HEK293 (cell line): ENCODE results near the gene RTP5.

Experiments
- HOXD13 ChIP-seq: sonication (generic); formaldehyde crosslinking; IDR thresholded peaks from 2 replicates; pipeline ENCODE4 v1.8.0; 2022; ENCODE audit warnings: missing genetic modification reagents, borderline replicate concordance
- TCF7L2 ChIP-seq: IDR thresholded peaks from 2 replicates; pipeline ENCODE4 v1.6.1; 2011; ENCODE audit warnings: low read depth, mild to moderate bottlenecking, inconsistent platforms, low read length, moderate library complexity, borderline replicate concordance
- ZBTB17 ChIP-seq: fragments of 450-650 bp; formaldehyde crosslinking; IDR thresholded peaks from 2 replicates; pipeline ENCODE4 v1.5.1; 2016; ENCODE audit warnings: missing biosample characterization, missing genetic modification characterization
- ZFP3 ChIP-seq: fragments of 450-650 bp; formaldehyde crosslinking; IDR thresholded peaks from 2 replicates; pipeline ENCODE4 v1.5.1; 2016; ENCODE audit warnings: low read depth, missing biosample characterization, missing genetic modification characterization
- ZIC2 ChIP-seq: fragments of 450-650 bp; formaldehyde crosslinking; IDR thresholded peaks from 2 replicates; pipeline ENCODE4 v1.5.1; 2016; ENCODE audit warnings: missing biosample characterization, missing genetic modification characterization
- ZNF132 ChIP-seq: fragments of 450-650 bp; formaldehyde crosslinking; IDR thresholded peaks from 2 replicates; pipeline ENCODE4 v1.5.1; 2017; ENCODE audit warnings: missing biosample characterization, missing genetic modification characterization, borderline replicate concordance
- ZNF138 ChIP-seq: fragments of 450-650 bp; formaldehyde crosslinking; IDR thresholded peaks from 2 replicates; pipeline ENCODE4 v1.5.1; 2016; ENCODE audit warnings: missing biosample characterization, missing genetic modification characterization, borderline replicate concordance
- ZNF146 ChIP-seq: fragments of 450-650 bp; formaldehyde crosslinking; IDR thresholded peaks from 2 replicates; pipeline ENCODE4 v1.5.1; 2016; ENCODE audit warnings: missing biosample characterization, missing genetic modification characterization
- ZNF155 ChIP-seq: fragments of 450-650 bp; formaldehyde crosslinking; IDR thresholded peaks from 2 replicates; pipeline ENCODE4 v1.5.1; 2016; ENCODE audit warnings: missing biosample characterization, missing genetic modification characterization
- ZNF174 ChIP-seq: fragments of 450-650 bp; formaldehyde crosslinking; IDR thresholded peaks from 2 replicates; pipeline ENCODE4 v1.5.0; 2017; ENCODE audit warnings: missing biosample characterization, mild to moderate bottlenecking, missing genetic modification characterization
- ZNF184 ChIP-seq: fragments of 450-650 bp; IDR thresholded peaks from 2 replicates; pipeline ENCODE4 v1.5.1; 2018; ENCODE audit warnings: missing biosample characterization, mild to moderate bottlenecking, missing genetic modification characterization
- ZNF2 ChIP-seq: fragments of 450-650 bp; formaldehyde crosslinking; IDR thresholded peaks from 2 replicates; pipeline ENCODE4 v1.5.1; 2016; ENCODE audit warnings: missing biosample characterization, missing genetic modification characterization
- ZNF223 ChIP-seq: fragments of 450-650 bp; formaldehyde crosslinking; IDR thresholded peaks from 2 replicates; pipeline ENCODE4 v1.5.1; 2016; ENCODE audit warnings: missing biosample characterization, missing genetic modification characterization
- ZNF24 ChIP-seq: fragments of 450-650 bp; formaldehyde crosslinking; IDR thresholded peaks from 2 replicates; pipeline ENCODE4 v1.5.1; 2016; ENCODE audit warnings: missing biosample characterization, missing genetic modification characterization
- ZNF354C ChIP-seq: fragments of 450-650 bp; formaldehyde crosslinking; IDR thresholded peaks from 2 replicates; pipeline ENCODE4 v1.5.1; 2016; ENCODE audit warnings: missing biosample characterization, missing genetic modification characterization, low read depth, borderline replicate concordance
- ZNF366 ChIP-seq: fragments of 450-650 bp; formaldehyde crosslinking; conservative IDR thresholded peaks from 2 replicates; pipeline ENCODE4 v1.5.1; 2016; ENCODE audit warnings: missing biosample characterization, missing genetic modification characterization
- ZNF391 ChIP-seq: fragments of 450-650 bp; formaldehyde crosslinking; IDR thresholded peaks from 2 replicates; pipeline ENCODE4 v1.5.1; 2016; ENCODE audit warnings: low read depth, missing biosample characterization, missing genetic modification characterization, borderline replicate concordance
- ZNF510 ChIP-seq: fragments of 450-650 bp; formaldehyde crosslinking; IDR thresholded peaks from 2 replicates; pipeline ENCODE4 v1.5.1; 2018; ENCODE audit warnings: mild to moderate bottlenecking, missing genetic modification characterization, missing biosample characterization; ENCODE audit not compliant: insufficient replicate concordance
- ZNF529 ChIP-seq: fragments of 450-650 bp; formaldehyde crosslinking; IDR thresholded peaks from 2 replicates; pipeline ENCODE4 v1.5.1; 2017; ENCODE audit warnings: missing genetic modification characterization, missing biosample characterization; ENCODE audit not compliant: insufficient replicate concordance
- ZNF544 ChIP-seq: fragments of 450-650 bp; formaldehyde crosslinking; IDR thresholded peaks from 2 replicates; pipeline ENCODE4 v1.5.0; 2017; ENCODE audit warnings: missing biosample characterization, missing genetic modification characterization
- ZNF549 ChIP-seq: fragments of 450-650 bp; IDR thresholded peaks from 2 replicates; pipeline ENCODE4 v1.5.1; 2018; ENCODE audit warnings: missing biosample characterization, missing genetic modification characterization, mild to moderate bottlenecking, inconsistent platforms, moderate library complexity
- ZNF558 ChIP-seq: fragments of 450-650 bp; formaldehyde crosslinking; IDR thresholded peaks from 2 replicates; pipeline ENCODE4 v1.5.1; 2016; ENCODE audit warnings: missing biosample characterization, missing genetic modification characterization
- ZNF561 ChIP-seq: fragments of 450-650 bp; IDR thresholded peaks from 2 replicates; pipeline ENCODE4 v1.5.1; 2018; ENCODE audit warnings: missing biosample characterization, missing genetic modification characterization, borderline replicate concordance
- ZNF596 ChIP-seq: fragments of 450-650 bp; IDR thresholded peaks from 2 replicates; pipeline ENCODE4 v1.5.0; 2018; ENCODE audit warnings: missing biosample characterization, mild to moderate bottlenecking, missing genetic modification characterization, moderate library complexity
- ZNF624 ChIP-seq: fragments of 450-650 bp; formaldehyde crosslinking; IDR thresholded peaks from 2 replicates; pipeline ENCODE4 v1.5.1; 2017; ENCODE audit warnings: missing biosample characterization, missing genetic modification characterization
- ZNF664 ChIP-seq: fragments of 450-650 bp; formaldehyde crosslinking; IDR thresholded peaks from 2 replicates; pipeline ENCODE4 v1.5.1; 2016; ENCODE audit warnings: missing biosample characterization, missing genetic modification characterization
- ZNF670 ChIP-seq: fragments of 450-650 bp; formaldehyde crosslinking; IDR thresholded peaks from 2 replicates; pipeline ENCODE4 v1.5.1; 2016; ENCODE audit warnings: missing biosample characterization, missing genetic modification characterization, low read depth
- ZNF785 ChIP-seq: fragments of 450-650 bp; formaldehyde crosslinking; IDR thresholded peaks from 2 replicates; pipeline ENCODE4 v1.5.1; 2016; ENCODE audit warnings: missing biosample characterization, missing genetic modification characterization
- ZNF792 ChIP-seq: fragments of 450-650 bp; formaldehyde crosslinking; IDR thresholded peaks from 2 replicates; pipeline ENCODE4 v1.5.1; 2016; ENCODE audit warnings: missing biosample characterization, missing genetic modification characterization
- ZNF837 ChIP-seq: fragments of 450-650 bp; formaldehyde crosslinking; IDR thresholded peaks from 2 replicates; pipeline ENCODE4 v1.5.1; 2016; ENCODE audit warnings: missing biosample characterization, missing genetic modification characterization
- TF ChIP-seq, protein P1 (sequence below): fragments of 450-650 bp; formaldehyde crosslinking; IDR thresholded peaks from 2 replicates; pipeline ENCODE4 v1.5.1; 2016; ENCODE audit warnings: missing biosample characterization, missing genetic modification characterization
- TF ChIP-seq, protein P2 (sequence below): fragments of 450-650 bp; formaldehyde crosslinking; IDR thresholded peaks from 2 replicates; pipeline ENCODE4 v1.5.1; 2016; ENCODE audit warnings: missing biosample characterization, missing genetic modification characterization
- TF ChIP-seq, protein P3 (sequence below): sonication (generic); formaldehyde crosslinking; IDR thresholded peaks from 2 replicates; pipeline ENCODE4 v1.8.1; 2022; ENCODE audit warnings: mild to moderate bottlenecking, moderate library complexity, missing genetic modification reagents
- TF ChIP-seq, protein P4 (sequence below): IDR thresholded peaks from 2 replicates; pipeline ENCODE4 v1.6.1; 2011; ENCODE audit warnings: mild to moderate bottlenecking, low read depth, low read length, borderline replicate concordance
- TF ChIP-seq, protein P5 (sequence below): fragments of 450-650 bp; IDR thresholded peaks from 2 replicates; pipeline ENCODE4 v1.5.1; 2018; ENCODE audit warnings: missing biosample characterization, missing genetic modification characterization

Gene RTP5

DNA sequence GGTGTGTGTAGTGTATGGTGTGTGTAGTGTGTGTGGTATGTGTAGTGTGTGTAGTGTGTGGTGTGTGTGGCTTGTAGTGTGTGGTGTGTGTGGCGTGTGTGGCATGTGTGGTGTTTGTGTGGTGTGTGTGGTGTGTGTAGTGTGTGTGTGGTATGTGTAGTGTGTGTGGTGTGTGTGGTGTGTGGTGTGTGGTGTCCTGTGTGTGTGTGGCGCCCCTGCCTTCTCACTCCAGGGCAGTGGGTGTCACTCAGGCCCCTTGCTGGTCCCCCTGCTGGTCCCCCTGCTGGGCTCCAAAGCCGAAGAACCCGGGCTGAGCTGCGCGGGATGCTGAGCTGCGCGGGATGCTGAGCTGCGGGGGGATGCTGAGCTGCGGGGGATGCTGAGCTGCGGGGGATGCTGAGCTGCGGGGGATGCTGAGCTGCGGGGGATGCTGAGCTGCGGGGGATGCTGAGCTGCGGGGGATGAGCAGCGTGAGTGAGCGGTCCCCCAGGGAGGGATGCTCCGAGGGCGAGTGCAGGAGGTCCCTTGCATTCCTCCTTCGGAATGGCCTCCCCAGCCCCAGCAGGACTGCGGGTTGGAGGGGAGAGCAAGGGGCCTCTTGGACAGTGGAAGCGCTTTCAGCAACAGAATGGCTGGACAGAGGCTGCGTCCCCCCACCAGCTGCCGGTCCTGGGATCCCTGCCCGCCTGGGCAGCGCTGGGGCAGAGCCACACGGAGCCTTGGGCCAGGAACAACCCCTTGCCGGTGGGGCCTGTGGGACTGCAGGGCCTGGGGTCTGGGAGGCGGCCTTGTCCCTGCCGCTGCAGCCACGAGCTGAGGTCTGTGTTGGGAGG is 3.4 kb upstream of the RTP5 start (continued):
- TF ChIP-seq TCF7L2 (no peak), ZNF664 (no peak), ZFP3 (no peak), ZNF549 (no peak), ZNF174 (tag by site-specific recombination) (no peak), ZNF510 (tag by site-specific recombination) (no peak), ZNF155 (no peak), ZNF561 (tag by site-specific recombination) (no peak), ZNF24 (tag by site-specific recombination) (no peak), ZIC2 (peak; percentile 98), ZNF138 (tag by site-specific recombination) (no peak), ZNF2 (tag by site-specific recombination) (0 out of 2 replicates have a peak, but pooled peaks have one; percentile 43), ZNF624 (no peak), ZNF544 (tag by site-specific recombination) (no peak), ZNF785 (no peak), ZNF132 (tag by site-specific recombination) (no peak), ZNF837 (no peak), ZNF792 (tag by site-specific recombination) (no peak), ZNF391 (tag by site-specific recombination) (0 out of 2 replicates have a peak, but pooled peaks have one; percentile 62), ZNF529 (no peak), ZNF366 (tag by site-specific recombination) (no peak), ZNF670 (tag by site-specific recombination) (no peak), ZBTB17 (tag by site-specific recombination) (no peak), ZNF354C (tag by site-specific recombination) (no peak), ZNF184 (no peak), ZNF223 (no peak), ZNF558 (tag by site-specific recombination) (no peak), ZNF146 (tag by site-specific recombination) (no peak), HOXD13 (CRISPR knock-in tag) (no peak), ZNF596 (no peak)
- TF ChIP-seq, protein P1, sequence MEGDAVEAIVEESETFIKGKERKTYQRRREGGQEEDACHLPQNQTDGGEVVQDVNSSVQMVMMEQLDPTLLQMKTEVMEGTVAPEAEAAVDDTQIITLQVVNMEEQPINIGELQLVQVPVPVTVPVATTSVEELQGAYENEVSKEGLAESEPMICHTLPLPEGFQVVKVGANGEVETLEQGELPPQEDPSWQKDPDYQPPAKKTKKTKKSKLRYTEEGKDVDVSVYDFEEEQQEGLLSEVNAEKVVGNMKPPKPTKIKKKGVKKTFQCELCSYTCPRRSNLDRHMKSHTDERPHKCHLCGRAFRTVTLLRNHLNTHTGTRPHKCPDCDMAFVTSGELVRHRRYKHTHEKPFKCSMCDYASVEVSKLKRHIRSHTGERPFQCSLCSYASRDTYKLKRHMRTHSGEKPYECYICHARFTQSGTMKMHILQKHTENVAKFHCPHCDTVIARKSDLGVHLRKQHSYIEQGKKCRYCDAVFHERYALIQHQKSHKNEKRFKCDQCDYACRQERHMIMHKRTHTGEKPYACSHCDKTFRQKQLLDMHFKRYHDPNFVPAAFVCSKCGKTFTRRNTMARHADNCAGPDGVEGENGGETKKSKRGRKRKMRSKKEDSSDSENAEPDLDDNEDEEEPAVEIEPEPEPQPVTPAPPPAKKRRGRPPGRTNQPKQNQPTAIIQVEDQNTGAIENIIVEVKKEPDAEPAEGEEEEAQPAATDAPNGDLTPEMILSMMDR (tag by site-specific recombination) = peak; percentile 35; the same call in 1 of the 2 replicates
- TF ChIP-seq, protein P2, sequence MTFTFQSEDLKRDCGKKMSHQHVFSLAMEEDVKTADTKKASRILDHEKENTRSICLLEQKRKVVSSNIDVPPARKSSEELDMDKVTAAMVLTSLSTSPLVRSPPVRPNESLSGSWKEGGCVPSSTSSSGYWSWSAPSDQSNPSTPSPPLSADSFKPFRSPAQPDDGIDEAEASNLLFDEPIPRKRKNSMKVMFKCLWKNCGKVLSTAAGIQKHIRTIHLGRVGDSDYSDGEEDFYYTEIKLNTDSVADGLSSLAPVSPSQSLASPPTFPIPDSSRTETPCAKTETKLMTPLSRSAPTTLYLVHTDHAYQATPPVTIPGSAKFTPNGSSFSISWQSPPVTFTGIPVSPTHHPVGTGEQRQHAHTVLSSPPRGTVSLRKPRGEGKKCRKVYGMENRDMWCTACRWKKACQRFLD (tag by site-specific recombination) = no peak
- TF ChIP-seq, protein P3, sequence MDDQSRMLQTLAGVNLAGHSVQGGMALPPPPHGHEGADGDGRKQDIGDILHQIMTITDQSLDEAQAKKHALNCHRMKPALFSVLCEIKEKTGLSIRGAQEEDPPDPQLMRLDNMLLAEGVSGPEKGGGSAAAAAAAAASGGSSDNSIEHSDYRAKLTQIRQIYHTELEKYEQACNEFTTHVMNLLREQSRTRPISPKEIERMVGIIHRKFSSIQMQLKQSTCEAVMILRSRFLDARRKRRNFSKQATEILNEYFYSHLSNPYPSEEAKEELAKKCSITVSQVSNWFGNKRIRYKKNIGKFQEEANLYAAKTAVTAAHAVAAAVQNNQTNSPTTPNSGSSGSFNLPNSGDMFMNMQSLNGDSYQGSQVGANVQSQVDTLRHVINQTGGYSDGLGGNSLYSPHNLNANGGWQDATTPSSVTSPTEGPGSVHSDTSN (CRISPR knock-in tag) = no peak
- TF ChIP-seq, protein P4, sequence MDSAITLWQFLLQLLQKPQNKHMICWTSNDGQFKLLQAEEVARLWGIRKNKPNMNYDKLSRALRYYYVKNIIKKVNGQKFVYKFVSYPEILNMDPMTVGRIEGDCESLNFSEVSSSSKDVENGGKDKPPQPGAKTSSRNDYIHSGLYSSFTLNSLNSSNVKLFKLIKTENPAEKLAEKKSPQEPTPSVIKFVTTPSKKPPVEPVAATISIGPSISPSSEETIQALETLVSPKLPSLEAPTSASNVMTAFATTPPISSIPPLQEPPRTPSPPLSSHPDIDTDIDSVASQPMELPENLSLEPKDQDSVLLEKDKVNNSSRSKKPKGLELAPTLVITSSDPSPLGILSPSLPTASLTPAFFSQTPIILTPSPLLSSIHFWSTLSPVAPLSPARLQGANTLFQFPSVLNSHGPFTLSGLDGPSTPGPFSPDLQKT = no peak
- TF ChIP-seq, protein P5, sequence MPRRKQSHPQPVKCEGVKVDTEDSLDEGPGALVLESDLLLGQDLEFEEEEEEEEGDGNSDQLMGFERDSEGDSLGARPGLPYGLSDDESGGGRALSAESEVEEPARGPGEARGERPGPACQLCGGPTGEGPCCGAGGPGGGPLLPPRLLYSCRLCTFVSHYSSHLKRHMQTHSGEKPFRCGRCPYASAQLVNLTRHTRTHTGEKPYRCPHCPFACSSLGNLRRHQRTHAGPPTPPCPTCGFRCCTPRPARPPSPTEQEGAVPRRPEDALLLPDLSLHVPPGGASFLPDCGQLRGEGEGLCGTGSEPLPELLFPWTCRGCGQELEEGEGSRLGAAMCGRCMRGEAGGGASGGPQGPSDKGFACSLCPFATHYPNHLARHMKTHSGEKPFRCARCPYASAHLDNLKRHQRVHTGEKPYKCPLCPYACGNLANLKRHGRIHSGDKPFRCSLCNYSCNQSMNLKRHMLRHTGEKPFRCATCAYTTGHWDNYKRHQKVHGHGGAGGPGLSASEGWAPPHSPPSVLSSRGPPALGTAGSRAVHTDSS = no peak
